HepG2 (cell line): ENCODE measurements around the gene ITGB5. TPM values are rescaled to one million over a fixed set of nuclear protein-coding genes. Genes with fewer than 3 reads are reported as not detected.
A peak's percentile ranks its signal among the peaks of the same experiment; 100 is the strongest.

Experiments used
- CBFB ChIP-seq: sonication (generic); formaldehyde crosslinking; IDR thresholded peaks from 2 replicates; pipeline ENCODE4 v1.4.0; 2020; ENCODE audit warnings: missing genetic modification reagents
- DR1 ChIP-seq: sonication (generic); formaldehyde crosslinking; IDR thresholded peaks from 2 replicates; pipeline ENCODE4 v1.8.0; 2021; ENCODE audit warnings: mild to moderate bottlenecking, missing genetic modification reagents, inconsistent platforms
- FOXP1 ChIP-seq, 2 experiments: fragments of 450-650 bp in 1 of 2; IDR thresholded peaks; 2 replicates each; pipeline ENCODE4 v1.6.1; 2017 to 2018; ENCODE audit warnings: antibody characterized with exemption in 1 of 2
- GLI4 ChIP-seq: sonication (generic); formaldehyde crosslinking; IDR thresholded peaks from 2 replicates; pipeline ENCODE4 v1.5.1; 2020; ENCODE audit warnings: missing genetic modification reagents, mild to moderate bottlenecking, moderate library complexity, borderline replicate concordance
- HNF4G ChIP-seq, 2 experiments: sonication (generic) in 1 of 2; formaldehyde crosslinking in 1 of 2; IDR thresholded peaks; 2 replicates each; pipeline versions ENCODE4 v1.4.0 to v1.6.1; 2011 to 2020; ENCODE audit warnings: borderline replicate concordance in 2 of 2, low read depth in 2 of 2, mild to moderate bottlenecking in 2 of 2, low read length in 1 of 2, missing genetic modification reagents in 1 of 2, moderate library complexity in 1 of 2
- KLF13 ChIP-seq: sonication (generic); formaldehyde crosslinking; IDR thresholded peaks from 2 replicates; pipeline ENCODE4 v1.4.0; 2020; ENCODE audit warnings: mild to moderate bottlenecking, missing genetic modification reagents
- MBNL3 ChIP-seq: fragments of 250-450 bp; sonication (Bioruptor Pico); conservative IDR thresholded peaks from 2 replicates; pipeline ENCODE4 v1.8.0; 2022; ENCODE audit warnings: mild to moderate bottlenecking, inconsistent platforms
- MZF1 ChIP-seq: sonication (generic); formaldehyde crosslinking; IDR thresholded peaks from 2 replicates; pipeline ENCODE4 v1.8.1; 2023; ENCODE audit warnings: mild to moderate bottlenecking, missing genetic modification reagents, borderline replicate concordance
- NFIB ChIP-seq: sonication (generic); formaldehyde crosslinking; IDR thresholded peaks from 2 replicates; pipeline ENCODE4 v1.9.0; 2021; ENCODE audit warnings: missing genetic modification reagents, mild to moderate bottlenecking, borderline replicate concordance
- RORA ChIP-seq: sonication (generic); formaldehyde crosslinking; IDR thresholded peaks from 2 replicates; pipeline ENCODE4 v1.5.0; 2020; ENCODE audit warnings: mild to moderate bottlenecking, missing genetic modification reagents, moderate library complexity
- SMYD3 ChIP-seq: sonication (generic); formaldehyde crosslinking; IDR thresholded peaks from 2 replicates; pipeline ENCODE4 v1.8.1; 2023; ENCODE audit warnings: mild to moderate bottlenecking, missing genetic modification reagents
- THAP8 ChIP-seq: sonication (generic); formaldehyde crosslinking; IDR thresholded peaks from 2 replicates; pipeline ENCODE4 v1.5.1; 2020; ENCODE audit warnings: missing genetic modification reagents, mild to moderate bottlenecking, borderline replicate concordance
- ZBTB7A ChIP-seq: sonication (generic); formaldehyde crosslinking; IDR thresholded peaks from 2 replicates; pipeline ENCODE4 v1.8.0; 2022; ENCODE audit warnings: mild to moderate bottlenecking, missing genetic modification reagents
- ZNF180 ChIP-seq: sonication (generic); formaldehyde crosslinking; IDR thresholded peaks from 2 replicates; pipeline ENCODE4 v1.4.0; 2020; ENCODE audit warnings: low read depth, missing genetic modification reagents, borderline replicate concordance
- ZNF205 ChIP-seq: IDR thresholded peaks from 2 replicates; pipeline ENCODE4 v1.6.1; 2018; ENCODE audit warnings: missing biosample characterization, missing genetic modification reagents
- ZNF329 ChIP-seq: sonication (generic); formaldehyde crosslinking; IDR thresholded peaks from 2 replicates; pipeline ENCODE4 v1.9.0; 2021; ENCODE audit warnings: low read depth, mild to moderate bottlenecking, missing genetic modification reagents
- ZNF407 ChIP-seq: sonication (generic); formaldehyde crosslinking; IDR thresholded peaks from one replicate; pipeline ENCODE4 v1.5.1; 2020; ENCODE audit warnings: mild to moderate bottlenecking, missing genetic modification reagents; ENCODE audit errors: not compliant biosample characterization
- polyA plus RNA-seq, 8 experiments: library from polyadenylated mRNA; depleted of rRNA in 3 of 8; stranded (reverse) in 7 of 8; unstranded in 1 of 8; fragments of >200 nt; fragmentation: Illumina TruSeq in 4 of 8; extraction: Trizol in 4 of 8; gene quantifications; 2 replicates each; pipeline versions ENCODE4 v1.2.1 to v1.2.3, GENCODE V29; 2011 to 2016; ENCODE audit warnings: low read depth in 4 of 8, missing spikeins in 1 of 8, mixed read lengths in 1 of 8; ENCODE audit not compliant: insufficient read depth in 1 of 8
- total RNA-seq, 5 experiments: library from RNA; depleted of rRNA; stranded (reverse); fragments of >200 nt; fragmentation: Illumina TruSeq; extraction: Trizol; gene quantifications; 2 replicates each; pipeline ENCODE4 v1.2.3, GENCODE V29; 2016; ENCODE audit warnings: low read depth in 1 of 5
- TF ChIP-seq, protein P1 (sequence below): sonication (generic); formaldehyde crosslinking; IDR thresholded peaks from 2 replicates; pipeline ENCODE4 v1.9.0; 2021; ENCODE audit warnings: missing genetic modification reagents, mild to moderate bottlenecking, borderline replicate concordance

The ITGB5 gene
- total and polyA plus RNA-seq, 2 of the 13 experiments (the other 11 are each of a cell fraction or from before 2014, with no cell fraction given), result 74.1 to 343 TPM

DNA sequence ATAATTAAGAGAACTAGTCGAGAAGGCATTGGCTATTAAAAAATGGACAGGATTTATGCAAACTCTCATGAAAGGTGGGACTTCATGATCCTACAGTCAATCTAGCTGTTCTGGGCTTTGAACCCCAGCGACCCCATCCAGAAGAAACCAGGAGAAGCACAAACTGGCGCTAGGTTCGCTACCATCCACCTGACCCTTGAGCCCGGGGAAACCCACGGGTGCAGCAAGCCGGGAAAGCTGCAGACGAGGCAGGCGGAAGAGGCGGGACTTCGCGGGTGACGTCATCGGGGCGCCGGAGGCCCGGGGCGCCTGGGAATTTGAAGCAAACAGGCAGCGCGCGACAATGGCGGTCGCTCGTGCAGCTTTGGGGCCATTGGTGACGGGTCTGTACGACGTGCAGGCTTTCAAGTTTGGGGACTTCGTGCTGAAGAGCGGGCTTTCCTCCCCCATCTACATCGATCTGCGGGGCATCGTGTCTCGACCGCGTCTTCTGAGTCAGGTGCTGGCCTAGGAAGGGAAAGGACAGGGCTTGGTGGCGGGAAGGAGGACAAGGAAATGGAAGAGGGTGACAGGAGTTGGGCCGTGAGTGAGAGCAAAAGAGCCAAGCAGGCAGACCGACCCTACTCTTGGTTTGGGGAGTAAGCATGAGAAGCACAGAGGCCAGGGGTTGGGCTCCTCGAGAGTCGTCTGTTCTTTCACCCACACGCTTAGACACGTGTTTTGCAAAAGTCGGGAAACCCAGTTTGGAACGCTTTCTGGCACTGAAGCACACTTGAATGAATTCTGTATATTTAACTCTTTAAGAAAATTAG, 156.8 kb downstream of the ITGB5 start, which contains the start of gene UMPS (continued):
- TF ChIP-seq ZNF407 (CRISPR knock-in tag), result peak; percentile 52
- TF ChIP-seq FOXP1 (IDR thresholded peaks at IDR 0.05), result no peak
- TF ChIP-seq FOXP1 (CRISPR knock-in tag; IDR thresholded peaks at IDR 0.05), result no peak
- no peak for TF ChIP-seq NFIB (CRISPR knock-in tag)
- peak; percentile 68; the same call in 1 of the 2 replicates for TF ChIP-seq ZNF205 (CRISPR knock-in tag)
- TF ChIP-seq KLF13 (CRISPR knock-in tag), result no peak
- 0 out of 2 replicates have a peak, but pooled peaks have one; percentile 42 for TF ChIP-seq ZNF180 (CRISPR knock-in tag)
- no peak for TF ChIP-seq MBNL3 (CRISPR knock-in tag)
- TF ChIP-seq RORA (CRISPR knock-in tag), result no peak
- no peak for TF ChIP-seq MZF1 (CRISPR knock-in tag)
- no peak; the same call in 1 of the 2 replicates for TF ChIP-seq CBFB (CRISPR knock-in tag)
- TF ChIP-seq HNF4G (IDR thresholded peaks at IDR 0.05; ENCODE audit: borderline replicate concordance, low read depth, low read length), result peak; percentile 94
- TF ChIP-seq HNF4G (CRISPR knock-in tag; IDR thresholded peaks at IDR 0.05; ENCODE audit: borderline replicate concordance, low read depth), result peak; percentile 90
- no peak for TF ChIP-seq THAP8 (CRISPR knock-in tag)
- no peak for TF ChIP-seq ZNF329 (CRISPR knock-in tag)
- TF ChIP-seq DR1, result peak; percentile 76
- TF ChIP-seq SMYD3 (CRISPR knock-in tag), result peak; percentile 76; the same call in 1 of the 2 replicates
- TF ChIP-seq GLI4 (CRISPR knock-in tag), result no peak
- TF ChIP-seq, protein P1, sequence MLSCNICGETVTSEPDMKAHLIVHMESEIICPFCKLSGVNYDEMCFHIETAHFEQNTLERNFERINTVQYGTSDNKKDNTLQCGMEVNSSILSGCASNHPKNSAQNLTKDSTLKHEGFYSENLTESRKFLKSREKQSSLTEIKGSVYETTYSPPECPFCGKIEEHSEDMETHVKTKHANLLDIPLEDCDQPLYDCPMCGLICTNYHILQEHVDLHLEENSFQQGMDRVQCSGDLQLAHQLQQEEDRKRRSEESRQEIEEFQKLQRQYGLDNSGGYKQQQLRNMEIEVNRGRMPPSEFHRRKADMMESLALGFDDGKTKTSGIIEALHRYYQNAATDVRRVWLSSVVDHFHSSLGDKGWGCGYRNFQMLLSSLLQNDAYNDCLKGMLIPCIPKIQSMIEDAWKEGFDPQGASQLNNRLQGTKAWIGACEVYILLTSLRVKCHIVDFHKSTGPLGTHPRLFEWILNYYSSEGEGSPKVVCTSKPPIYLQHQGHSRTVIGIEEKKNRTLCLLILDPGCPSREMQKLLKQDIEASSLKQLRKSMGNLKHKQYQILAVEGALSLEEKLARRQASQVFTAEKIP (CRISPR knock-in tag), result no peak
- no peak for TF ChIP-seq ZBTB7A (CRISPR knock-in tag)
